NCI-H69 (cell line): ENCODE results near the gene ADI1.
"Not testable (repeated sequence)": the region's sequence is repeated elsewhere in the genome, so short reads cannot be mapped to it uniquely, and the experiment has no call there.

Experiments
- DNase-seq: peaks from one replicate; lab custom pipeline; 2025; lab: John Stamatoyannopoulos, UW

Gene ADI1

GRCh38 chr2:3448441-3448911 lies 70.9 kb downstream of the ADI1 start:
- not testable (repeated sequence) for DNase-seq

GRCh38 chr2:3447789-3448317 lies 71.5 kb downstream of the ADI1 start:
- DNase-seq, result no peak
